PC-3 (cell line): ENCODE data around the gene PRRX2. TPM values are rescaled to one million over a fixed set of nuclear protein-coding genes. Genes with fewer than 3 reads are reported as not detected.

Experiments
- ATAC-seq: fragments of 200-7000 bp; cut with Tn5 transposase; 2 replicates; pipeline ENCODE4 v1.9.1; 2020; ENCODE audit warnings: mild to moderate bottlenecking, moderate library complexity
- BruUV-seq: library from RNA; stranded (reverse); fragments of 400-500 nt; replicated peaks from 2 replicates; lab custom pipeline; 2021; lab: Mats Ljungman, UMichigan
- CTCF ChIA-PET: fragments of 300-600 bp; sonication (Branson Sonifier 250); formaldehyde crosslinking; loops from one replicate; lab custom pipeline; 2022; ENCODE audit warnings: antibody characterized with exemption; lab: Charles Lee
- POLR2A ChIA-PET: fragments of 300-600 bp; sonication (Branson Sonifier 250); formaldehyde crosslinking; loops from one replicate; lab custom pipeline; 2022; ENCODE audit warnings: antibody characterized with exemption; ENCODE audit not compliant: unreplicated experiment; lab: Charles Lee
- DNase-seq: peaks from one replicate; pipeline ENCODE4 v3.0.0-alpha.2; 2015
- H2AFZ ChIP-seq: fragments of 300-600 bp; sonication (generic); 2 replicates; pipeline ENCODE4 v1.6.0; 2016; ENCODE audit warnings: antibody characterized with exemption, low read length
- H3F3A ChIP-seq: fragments of 300-600 bp; sonication (generic); one replicate; pipeline ENCODE4 v1.6.0; 2017; ENCODE audit warnings: antibody characterized with exemption, low read length, control low read depth, mild to moderate bottlenecking; ENCODE audit not compliant: unreplicated experiment
- H3K27ac ChIP-seq: fragments of 300-600 bp; sonication (generic); 2 replicates; pipeline ENCODE4 v1.5.1; 2016; ENCODE audit warnings: mild to moderate bottlenecking, low read length
- H3K27me3 ChIP-seq: fragments of 300-600 bp; sonication (generic); 2 replicates; pipeline ENCODE4 v1.6.1; 2016; ENCODE audit warnings: low read length, mixed read lengths
- H3K36me3 ChIP-seq: fragments of 300-600 bp; sonication (generic); 2 replicates; pipeline ENCODE4 v1.6.1; 2016; ENCODE audit warnings: low read depth, mixed run types, low read length, mixed read lengths
- H3K4me1 ChIP-seq: fragments of 300-600 bp; sonication (generic); 2 replicates; pipeline ENCODE4 v1.5.1; 2016; ENCODE audit warnings: low read length; ENCODE audit not compliant: insufficient read depth
- H3K4me2 ChIP-seq: fragments of 300-600 bp; sonication (generic); 2 replicates; pipeline ENCODE4 v1.6.0; 2016; ENCODE audit warnings: low read length
- H3K4me3 ChIP-seq: fragments of 300-600 bp; sonication (generic); 2 replicates; pipeline ENCODE4 v1.5.1; 2016; ENCODE audit warnings: mild to moderate bottlenecking, low read length, mixed read lengths
- H3K79me2 ChIP-seq: fragments of 300-600 bp; sonication (generic); 2 replicates; pipeline ENCODE4 v1.6.1; 2017; ENCODE audit warnings: low read length, mixed read lengths
- H3K9ac ChIP-seq: fragments of 300-600 bp; sonication (generic); 2 replicates; pipeline ENCODE4 v1.6.0; 2016; ENCODE audit warnings: mild to moderate bottlenecking, low read length
- H3K9me2 ChIP-seq: fragments of 300-600 bp; sonication (generic); replicated peaks from 2 replicates; pipeline ENCODE4 v1.6.1; 2016; ENCODE audit warnings: mixed run types, low read length, mixed read lengths
- H3K9me3 ChIP-seq: fragments of 300-600 bp; sonication (generic); 2 replicates; pipeline ENCODE4 v1.6.1; 2016; ENCODE audit warnings: low read length, mixed read lengths
- H4K20me1 ChIP-seq: fragments of 300-600 bp; sonication (generic); 2 replicates; pipeline ENCODE4 v1.6.1; 2016; ENCODE audit warnings: low read length, mixed read lengths
- CTCF ChIP-seq: fragments of 300-600 bp; sonication (generic); conservative IDR thresholded peaks from 2 replicates; pipeline ENCODE4 v1.5.1; 2017; ENCODE audit warnings: antibody characterized with exemption, low read depth, mild to moderate bottlenecking, low read length
- EZH2 ChIP-seq: fragments of 300-600 bp; sonication (generic); IDR thresholded peaks from one replicate; pipeline ENCODE4 v1.6.1; 2017; ENCODE audit warnings: antibody characterized with exemption, mild to moderate bottlenecking, low read length; ENCODE audit not compliant: unreplicated experiment
- EZH2phosphoT487 ChIP-seq: fragments of 300-600 bp; sonication (generic); IDR thresholded peaks from 2 replicates; pipeline ENCODE4 v1.6.1; 2018; ENCODE audit warnings: mild to moderate bottlenecking, antibody characterized with exemption, low read length, borderline replicate concordance
- intact Hi-C: fragments of 100-400 bp; cut with micrococcal nuclease; formaldehyde crosslinking; loops from 2 replicates; pipeline ENCODE4 v1.9.0; 2023
- total RNA-seq: library from RNA; depleted of rRNA; stranded (reverse); fragments of >200 nt; gene quantifications from 2 replicates; pipeline ENCODE4 v1.2.3, GENCODE V29; 2014

The PRRX2 gene
- total RNA-seq, 1 experiment from 2014 or later = 0.47 TPM

- Histone ChIP-seq H3K9me3 (no peaks in the 10 kb centered on the region), H3K27me3 (no peaks in the 10 kb centered on the region), H3K27ac (no peak overlapping the region), H3K4me3 (no peak overlapping the region), H2AFZ (no peak overlapping the region), H3F3A (no peaks in the 10 kb centered on the region), H3K4me1 (no peaks in the 10 kb centered on the region), H3K4me2 (no peak overlapping the region), H3K9ac (no peak overlapping the region), H3K9me2 (no peaks in the 10 kb centered on the region), H4K20me1 (no peaks in the 10 kb centered on the region), H3K79me2 (no peaks in the 10 kb centered on the region), H3K36me3 (no peaks in the 10 kb centered on the region)
- ChIA-PET CTCF (no interaction called here), POLR2A (interaction anchor here (0.5 kb wide), 1 partner anchor 56 kb away, joined by 3 read pairs; no protein-coding TSS in a partner anchor)
- BruUV-seq = no TSS peak
- no peak for ATAC-seq
- no peak for TF ChIP-seq EZH2
- TF ChIP-seq EZH2phosphoT487 = no peak
- no peak for TF ChIP-seq CTCF
- intact Hi-C loops = no loop called here
- no peak for DNase-seq
Measured at GRCh38 chr9:129728744-129729143, 63.3 kb downstream of the PRRX2 start.

- intact Hi-C loops = no loop called here
- no TSS peak for BruUV-seq
- ChIA-PET CTCF (no interaction called here), POLR2A (no interaction called here)
- Histone ChIP-seq H2AFZ (no peak overlapping the region), H3K9ac (no peak overlapping the region), H3K9me3 (no peaks in the 10 kb centered on the region), H3K79me2 (no peaks in the 10 kb centered on the region), H3K36me3 (no peaks in the 10 kb centered on the region), H3K4me2 (no peak overlapping the region), H3K4me1 (no peaks in the 10 kb centered on the region), H3K27me3 (no peaks in the 10 kb centered on the region), H3F3A (no peaks in the 10 kb centered on the region), H3K4me3 (no peak overlapping the region), H4K20me1 (no peaks in the 10 kb centered on the region), H3K9me2 (no peaks in the 10 kb centered on the region), H3K27ac (no peak overlapping the region)
- TF ChIP-seq EZH2phosphoT487 (no peak), CTCF (no peak), EZH2 (no peak)
- DNase-seq (no peak), ATAC-seq (no peak)
Measured at GRCh38 chr9:129731477-129732085, 66.1 kb downstream of the PRRX2 start.

- ChIA-PET CTCF (no interaction called here), POLR2A (no interaction called here)
- Histone ChIP-seq H2AFZ (no peak overlapping the region), H3K9me2 (no peaks in the 10 kb centered on the region), H3K4me3 (no peak overlapping the region), H3K36me3 (no peaks in the 10 kb centered on the region), H3K27ac (no peak overlapping the region), H3K79me2 (no peaks in the 10 kb centered on the region), H4K20me1 (no peaks in the 10 kb centered on the region), H3K9ac (no peak overlapping the region), H3K27me3 (no peaks in the 10 kb centered on the region), H3F3A (no peaks in the 10 kb centered on the region), H3K4me1 (no peaks in the 10 kb centered on the region), H3K9me3 (no peaks in the 10 kb centered on the region), H3K4me2 (no peak overlapping the region)
- intact Hi-C loops = no loop called here
- no peak for ATAC-seq
- BruUV-seq = no TSS peak
- DNase-seq = no peak
- TF ChIP-seq EZH2 (no peak), EZH2phosphoT487 (no peak), CTCF (no peak)
Measured at GRCh38 chr9:129732100-129732499, 66.7 kb downstream of the PRRX2 start.
